HG02970 (cell line): ENCODE measurements around the gene NSD1.
"Not testable (repeated sequence)": the region's sequence is repeated elsewhere in the genome, so short reads cannot be mapped to it uniquely, and the experiment has no call there.

Experiments used
- ATAC-seq: cut with Tn5 transposase; IDR thresholded peaks from one replicate; pipeline ENCODE4 v1.9.1; 2021; ENCODE audit warnings: mild to moderate bottlenecking, moderate library complexity, moderate number of reproducible peaks; ENCODE audit not compliant: unreplicated experiment, low FRiP score

The NSD1 gene

GRCh38 chr5:177336603-177337494 lies 203.3 kb downstream of the NSD1 start:
- no peak for ATAC-seq

GRCh38 chr5:177338251-177339106 lies 204.9 kb downstream of the NSD1 start:
- ATAC-seq: no peak

- no peak for ATAC-seq
These were observed 205.6 kb downstream of the NSD1 start for GRCh38 chr5:177339107-177339638.

- not testable (repeated sequence) for ATAC-seq
These were observed 209.4 kb downstream of the NSD1 start for GRCh38 chr5:177343000-177343399.

- no peak for ATAC-seq
These were observed 210.2 kb downstream of the NSD1 start for GRCh38 chr5:177343777-177344176.

GRCh38 chr5:177344891-177345290 lies 211.3 kb downstream of the NSD1 start:
- ATAC-seq: no peak

GRCh38 chr5:177346820-177347219 lies 213.2 kb downstream of the NSD1 start:
- ATAC-seq: no peak

- ATAC-seq: no peak
These were observed 214.1 kb downstream of the NSD1 start for GRCh38 chr5:177347699-177348098.

- no peak for ATAC-seq
These were observed 215.7 kb downstream of the NSD1 start for GRCh38 chr5:177349362-177349647.

- ATAC-seq: no peak
These were observed 216.2 kb downstream of the NSD1 start for GRCh38 chr5:177349762-177350161.
